Psoas muscle (tissue), 8 donors: ENCODE results near the gene EFS. TPM values are rescaled to one million over a fixed set of nuclear protein-coding genes. Genes with fewer than 3 reads are reported as not detected.
A peak's percentile ranks its signal among the peaks of the same experiment; 100 is the strongest.
"Not testable (repeated sequence)": the region's sequence is repeated elsewhere in the genome, so short reads cannot be mapped to it uniquely, and the experiment has no call there.

Experiments used
- ATAC-seq, 4 donors: fragments of 200-7000 bp; cut with Tn5 transposase; one replicate each; pipeline ENCODE4 v1.9.1; 2020; ENCODE audit warnings: moderate library complexity in 3 of 4, mild to moderate bottlenecking in 2 of 4
- DNase-seq, 2 donors: peaks; one replicate each; pipeline ENCODE4 v3.0.0-alpha.2; 2020
- H3K27ac ChIP-seq: fragments of 200-600 bp; one replicate; pipeline ENCODE4 v1.8.0; 2022
- H3K27me3 ChIP-seq, 3 donors: fragments of 200-600 bp in 1 of 3; one replicate each; pipeline versions ENCODE4 v1.6.1 to v1.8.0; 2013 to 2022; ENCODE audit warnings: low read length in 2 of 3, mild to moderate bottlenecking in 2 of 3, moderate library complexity in 1 of 3; ENCODE audit not compliant: insufficient read depth in 3 of 3
- H3K36me3 ChIP-seq, 2 donors: fragments of 200-600 bp in 1 of 2; one replicate each; pipeline versions ENCODE4 v1.6.1 to v1.8.0; 2013 to 2022; ENCODE audit warnings: low read depth in 1 of 2, mild to moderate bottlenecking in 1 of 2, moderate library complexity in 1 of 2; ENCODE audit not compliant: insufficient read depth in 1 of 2
- H3K4me1 ChIP-seq: fragments of 200-600 bp; one replicate; pipeline ENCODE4 v1.8.0; 2022
- H3K4me3 ChIP-seq: fragments of 200-600 bp; one replicate; pipeline ENCODE4 v1.8.0; 2022; ENCODE audit warnings: mild to moderate bottlenecking
- H3K9me3 ChIP-seq: fragments of 200-600 bp; one replicate; pipeline ENCODE4 v1.8.0; 2022
- CTCF ChIP-seq: fragments of 200-600 bp; IDR thresholded peaks from one replicate; pipeline ENCODE4 v1.8.0; 2022; ENCODE audit warnings: antibody characterized with exemption
- WGBS, 3 donors: extraction: QIAGEN DNeasy Blood & Tissue Kit; methylation state at CpG; one replicate each; pipeline versions ENCODE4 v1.1.6 to v1.1.7; 2013; 5-methylcytosine and 5-hydroxymethylcytosine counted together
- intact Hi-C, 2 donors: fragments of 100-400 bp; cut with DNase I; formaldehyde crosslinking; loops; one replicate each; pipeline versions ENCODE4 v1.11.0 to v1.14.2; 2022
- polyA plus RNA-seq, 3 donors: library from polyadenylated mRNA; stranded (reverse); fragments of 200-250 nt; gene quantifications; one replicate each; pipeline ENCODE4 v1.2.3, GENCODE V29; 2013
- total RNA-seq, 4 donors: library from RNA; stranded (reverse); fragmentation: NEBNext Ultra II Directional in 2 of 4; extraction: Animal tissue kit (Norgen Biotek cat#: 25700) in 2 of 4; gene quantifications; one replicate each; pipeline versions ENCODE4 v1.2.1 to v1.2.4, GENCODE V29; 2021 to 2023
- donor health status: healthy with polysubstance abuse.
- donor health status: DM: no; HTN: no; CAD: no; lungs with moderate emphysema.
- donor health status: Bipolar disorder and iron deficiency.
- donor health status: healthy.
- donor health status: DM: yes; HTN: yes; CAD: no.
- donor health status: DM: no; HTN: no; CAD: no.
- donor health status: DM: no; HTN: no; CAD: no.
- donor health status: DM: yes; HTN: yes; CAD: no.

The EFS gene
- total and polyA plus RNA-seq, 7 donors, result 0.93 to 2.5 (median 1.1) TPM

GRCh38 chr14:23401291-23401690 lies 36.3 kb upstream of the EFS start:
- ATAC-seq, result peak in 3 of 4 donors; percentile 24 to 30 (median 26)

GRCh38 chr14:23400496-23401149 lies 35.7 kb upstream of the EFS start:
- intact Hi-C loops, H3K4me3 ChIP-seq, H3K9me3 ChIP-seq, H3K4me1 ChIP-seq, H3K27ac ChIP-seq, H3K27me3 ChIP-seq: not testable (repeated sequence)
- peak in 1 of 4 donors; percentile 1 for ATAC-seq
- peak in 1 of 2 donors; percentile 41 for DNase-seq
- peaks cover 0 to 44% of the 10 kb centered on the region in 2 donors for H3K36me3 ChIP-seq
- 83 to 86% (median 85%) methylated on average over 16 of the region's 16 CpGs for WGBS, 3 donors

More at GRCh38 chr14:23401291-23401690, 36.3 kb upstream of the EFS start:
- Histone ChIP-seq H3K4me3 (no peak overlapping the region), H3K9me3 (no peaks in the 10 kb centered on the region), H3K27ac (no peak overlapping the region), H3K36me3 (peaks cover 0 to 41% of the 10 kb centered on the region in 2 donors), H3K4me1 (no peaks in the 10 kb centered on the region), H3K27me3 (no peaks in the 10 kb centered on the region)
- TF ChIP-seq CTCF, result no peak
- WGBS, 3 donors, result 66 to 75% (median 69%) methylated on average over 4 of the region's 4 CpGs
- peak in 1 of 2 donors; percentile 59 for DNase-seq
- intact Hi-C loops, result no loop called here

- no peak for TF ChIP-seq CTCF
- Histone ChIP-seq H3K27me3 (no peaks in the 10 kb centered on the region), H3K27ac (no peak overlapping the region), H3K4me1 (no peaks in the 10 kb centered on the region), H3K36me3 (peaks cover 0 to 44% of the 10 kb centered on the region in 2 donors), H3K4me3 (no peak overlapping the region), H3K9me3 (no peaks in the 10 kb centered on the region)
- intact Hi-C loops, result no loop called here
- ATAC-seq, result peak in 2 of 4 donors; percentile 2 to 12
- WGBS, 3 donors, result 52 to 64% (median 57%) methylated on average over 6 of the region's 6 CpGs
- peak in 1 of 2 donors; percentile 44 for DNase-seq
Observed at GRCh38 chr14:23399591-23399990, 34.6 kb upstream of the EFS start.

- Histone ChIP-seq H3K36me3 (peaks cover 0 to 44% of the 10 kb centered on the region in 2 donors), H3K27me3 (no peaks in the 10 kb centered on the region), H3K4me1 (no peaks in the 10 kb centered on the region), H3K9me3 (no peaks in the 10 kb centered on the region), H3K4me3 (no peak overlapping the region), H3K27ac (no peak overlapping the region)
- intact Hi-C loops, result no loop called here
- DNase-seq (peak in 1 of 2 donors; percentile 45), ATAC-seq (no peak)
- 78 to 86% (median 82%) methylated on average over 3 of the region's 3 CpGs for WGBS, 3 donors
- no peak for TF ChIP-seq CTCF
Observed at GRCh38 chr14:23399136-23399535, 34.2 kb upstream of the EFS start.

GRCh38 chr14:23398348-23398747 lies 33.4 kb upstream of the EFS start:
- Histone ChIP-seq H3K27ac (peak overlapping the region; percentile 50), H3K36me3 (peaks cover 0 to 50% of the 10 kb centered on the region in 2 donors)

More at GRCh38 chr14:23398348-23398747, 33.4 kb upstream of the EFS start:
- no peaks in the 10 kb centered on the region for H3K4me1 ChIP-seq
- H3K4me3 ChIP-seq, result no peak overlapping the region
- ATAC-seq (peak in 3 of 4 donors; percentile 9 to 44 (median 9)), DNase-seq (no peak)
- H3K27me3 ChIP-seq, result no peaks in the 10 kb centered on the region
- WGBS, 3 donors, result 67 to 72% (median 71%) methylated on average over 4 of the region's 4 CpGs
- intact Hi-C loops, result no loop called here
- no peak for TF ChIP-seq CTCF
- H3K9me3 ChIP-seq, result no peaks in the 10 kb centered on the region
